C4-2B (cell line): ENCODE results near the gene SIRPB2.

Experiments used
- H3K27ac ChIP-seq: fragments of 450-650 bp; 2 replicates; pipeline ENCODE4 v1.5.1; 2017
- ZFX ChIP-seq: fragments of 450-650 bp; IDR thresholded peaks from 2 replicates; pipeline ENCODE4 v1.6.1; 2017
- TF ChIP-seq, protein P1 (sequence below): fragments of 450-650 bp; conservative IDR thresholded peaks from 2 replicates; pipeline ENCODE4 v1.5.1; 2017; ENCODE audit warnings: mild to moderate bottlenecking

The SIRPB2 gene

DNA sequence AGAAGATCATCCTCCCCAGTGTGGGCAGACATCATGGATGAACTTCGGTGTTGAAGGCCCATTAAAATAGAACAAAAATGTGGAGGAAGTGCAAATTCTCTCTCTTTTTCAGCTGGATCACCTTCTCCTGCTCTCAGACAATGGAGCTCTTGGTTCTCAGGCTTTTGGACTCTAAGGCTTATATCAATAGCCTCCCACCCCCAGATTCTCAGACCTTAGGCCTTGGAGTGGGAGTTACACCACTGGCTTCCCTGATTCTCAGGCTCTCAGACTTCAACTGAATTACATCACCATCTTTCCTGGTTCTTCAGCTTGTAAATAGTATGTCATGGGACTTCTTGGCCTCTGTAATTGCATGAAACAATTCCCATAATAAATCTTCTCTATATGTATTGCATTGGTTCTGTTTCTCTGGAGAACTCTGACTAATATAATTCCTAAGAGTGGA is 61.2 kb downstream of the SIRPB2 start:
- TF ChIP-seq ZFX, result no peak
- TF ChIP-seq, protein P1, sequence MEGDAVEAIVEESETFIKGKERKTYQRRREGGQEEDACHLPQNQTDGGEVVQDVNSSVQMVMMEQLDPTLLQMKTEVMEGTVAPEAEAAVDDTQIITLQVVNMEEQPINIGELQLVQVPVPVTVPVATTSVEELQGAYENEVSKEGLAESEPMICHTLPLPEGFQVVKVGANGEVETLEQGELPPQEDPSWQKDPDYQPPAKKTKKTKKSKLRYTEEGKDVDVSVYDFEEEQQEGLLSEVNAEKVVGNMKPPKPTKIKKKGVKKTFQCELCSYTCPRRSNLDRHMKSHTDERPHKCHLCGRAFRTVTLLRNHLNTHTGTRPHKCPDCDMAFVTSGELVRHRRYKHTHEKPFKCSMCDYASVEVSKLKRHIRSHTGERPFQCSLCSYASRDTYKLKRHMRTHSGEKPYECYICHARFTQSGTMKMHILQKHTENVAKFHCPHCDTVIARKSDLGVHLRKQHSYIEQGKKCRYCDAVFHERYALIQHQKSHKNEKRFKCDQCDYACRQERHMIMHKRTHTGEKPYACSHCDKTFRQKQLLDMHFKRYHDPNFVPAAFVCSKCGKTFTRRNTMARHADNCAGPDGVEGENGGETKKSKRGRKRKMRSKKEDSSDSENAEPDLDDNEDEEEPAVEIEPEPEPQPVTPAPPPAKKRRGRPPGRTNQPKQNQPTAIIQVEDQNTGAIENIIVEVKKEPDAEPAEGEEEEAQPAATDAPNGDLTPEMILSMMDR, result no peak
- H3K27ac ChIP-seq, result no peak overlapping the region

DNA sequence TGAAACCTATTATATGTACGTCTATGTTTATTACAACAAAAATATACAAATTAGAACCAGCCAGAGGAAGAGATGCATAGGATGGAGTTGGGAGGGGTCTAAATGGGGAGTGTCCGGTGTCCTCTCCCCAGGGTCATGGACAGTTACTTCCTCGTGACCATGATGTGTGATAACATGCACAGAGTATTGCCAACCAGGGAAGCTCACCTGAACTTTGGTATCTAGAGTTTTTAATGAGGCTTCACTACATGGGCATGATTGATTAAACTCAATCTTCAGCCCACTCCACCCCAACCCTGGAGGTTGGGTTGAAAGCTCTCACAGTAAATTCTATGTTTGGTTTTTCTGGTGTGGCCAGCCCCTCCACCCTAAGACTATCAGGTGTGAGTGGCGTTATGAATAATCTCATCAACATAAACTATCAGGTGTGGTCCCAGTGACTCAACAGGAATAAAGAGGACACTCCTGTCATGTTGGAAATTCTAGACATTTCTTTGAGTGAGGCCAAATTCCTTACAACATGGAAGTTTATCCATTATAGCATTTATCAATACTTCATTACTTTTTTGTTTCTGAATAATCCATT is 62.0 kb downstream of the SIRPB2 start:
- no peak for TF ChIP-seq ZFX
- TF ChIP-seq, protein P1, result no peak
- H3K27ac ChIP-seq, result no peak overlapping the region

GRCh38 chr20:1427457-1428054 is 63.7 kb downstream of the SIRPB2 start:
- no peak for TF ChIP-seq ZFX
- TF ChIP-seq, protein P1, result no peak
- H3K27ac ChIP-seq, result no peak overlapping the region

DNA sequence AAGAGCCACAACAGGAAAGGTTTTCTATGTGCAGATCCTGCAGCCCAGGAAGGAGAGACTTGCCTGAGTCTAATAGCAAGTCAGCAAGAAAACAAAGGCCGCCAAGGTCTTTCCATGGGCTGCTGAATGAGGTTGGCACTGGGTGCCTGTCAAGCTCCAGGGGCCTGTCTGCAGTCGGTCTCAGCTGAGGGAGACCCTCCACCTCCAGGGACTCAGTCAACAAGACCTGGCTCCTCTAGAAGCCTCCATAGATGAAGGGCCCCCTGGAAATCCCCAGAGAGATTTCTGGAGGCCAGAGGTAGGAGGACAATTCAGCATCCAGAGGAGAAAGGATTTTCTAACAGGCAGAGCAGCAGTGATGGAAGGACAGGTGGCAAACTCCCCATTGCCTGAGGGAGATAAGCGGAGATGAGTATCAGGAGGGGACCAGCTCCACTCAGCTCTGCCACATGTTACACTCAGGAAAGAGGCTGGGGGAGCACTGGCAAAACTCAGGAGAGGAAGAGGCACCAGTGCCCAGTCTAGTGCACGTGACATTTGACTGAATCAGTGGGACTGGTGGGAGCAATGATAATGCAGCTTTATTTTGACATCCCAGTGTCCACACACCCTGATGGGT is 64.9 kb downstream of the SIRPB2 start:
- TF ChIP-seq ZFX, result no peak
- TF ChIP-seq, protein P1, result no peak
- no peak overlapping the region for H3K27ac ChIP-seq
